HG03521 (cell line): ENCODE results near the gene ZSCAN22.
"Not testable (repeated sequence)": the region's sequence is repeated elsewhere in the genome, so short reads cannot be mapped to it uniquely, and the experiment has no call there.

Experiments used
- ATAC-seq: cut with Tn5 transposase; IDR thresholded peaks from one replicate; pipeline ENCODE4 v1.9.1; 2021; ENCODE audit warnings: mild to moderate bottlenecking, moderate library complexity; ENCODE audit not compliant: unreplicated experiment

ZSCAN22 gene

DNA sequence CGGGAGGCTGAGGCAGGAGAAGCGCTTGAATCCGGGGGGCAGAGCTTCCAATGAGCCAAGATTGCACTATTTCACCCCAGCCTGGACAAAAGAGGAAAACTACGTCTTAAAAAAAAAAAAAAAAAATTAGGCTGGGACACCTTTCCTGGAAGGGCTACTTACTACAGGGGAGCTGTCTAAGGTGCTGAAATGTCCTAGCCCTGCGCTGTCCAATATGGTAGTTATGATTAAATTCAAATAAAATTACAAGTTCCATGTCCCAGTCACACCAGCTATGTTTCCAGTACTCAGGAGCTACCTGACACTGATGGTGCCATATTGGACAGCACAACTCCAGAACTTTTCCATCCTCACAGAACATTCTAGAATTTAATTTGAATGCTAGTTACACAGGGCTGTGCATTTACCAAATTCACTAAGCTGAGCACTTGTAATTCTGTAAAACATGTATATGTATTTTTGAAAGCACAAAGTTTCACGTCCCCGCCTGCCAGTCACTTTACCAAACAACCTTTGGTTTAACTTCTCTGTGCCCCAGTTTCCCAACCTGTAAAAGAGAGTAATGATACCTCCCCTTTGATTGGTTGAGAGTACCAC, 9.2 kb upstream of the ZSCAN22 start:
- ATAC-seq, result no peak

DNA sequence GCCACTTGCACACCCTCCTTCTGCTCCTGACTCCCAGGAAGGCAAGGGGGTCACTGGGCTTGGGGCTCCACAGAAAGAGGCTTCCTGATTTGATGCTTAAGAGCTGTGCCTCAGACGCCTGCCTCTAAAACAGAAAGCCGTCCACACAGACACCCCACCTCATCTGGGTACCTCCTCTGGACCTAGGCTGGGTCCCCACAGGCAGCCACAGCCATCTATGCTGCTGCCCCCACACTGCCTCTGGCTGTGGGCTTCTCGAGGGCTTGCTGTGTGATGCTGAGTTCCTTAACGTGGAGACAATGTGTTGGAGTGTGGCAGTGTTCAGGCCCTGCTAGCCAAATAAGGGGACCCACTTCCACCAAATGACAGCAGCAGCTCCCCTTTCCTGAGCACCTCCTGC, 8.5 kb upstream of the ZSCAN22 start:
- ATAC-seq, result no peak

DNA sequence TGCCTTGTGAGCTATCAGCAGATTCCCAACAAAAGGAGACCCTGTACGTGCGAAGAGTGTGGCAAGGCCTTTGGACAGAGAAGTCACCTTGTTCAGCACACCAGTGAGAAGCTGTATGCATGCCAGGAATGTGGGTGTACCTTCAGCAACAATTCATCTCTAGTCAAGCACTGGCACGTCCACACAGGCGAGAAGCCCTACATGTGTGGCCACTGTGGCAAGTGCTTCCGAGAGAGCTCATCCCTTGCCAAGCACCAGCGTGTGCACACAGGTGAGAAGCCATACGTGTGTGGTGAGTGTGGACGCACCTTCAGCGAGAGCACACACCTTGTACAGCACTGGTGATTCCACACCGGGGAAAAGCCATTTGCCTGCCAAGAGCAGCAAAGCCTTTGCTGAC, 7.6 kb upstream of the ZSCAN22 start:
- ATAC-seq, result no peak

DNA sequence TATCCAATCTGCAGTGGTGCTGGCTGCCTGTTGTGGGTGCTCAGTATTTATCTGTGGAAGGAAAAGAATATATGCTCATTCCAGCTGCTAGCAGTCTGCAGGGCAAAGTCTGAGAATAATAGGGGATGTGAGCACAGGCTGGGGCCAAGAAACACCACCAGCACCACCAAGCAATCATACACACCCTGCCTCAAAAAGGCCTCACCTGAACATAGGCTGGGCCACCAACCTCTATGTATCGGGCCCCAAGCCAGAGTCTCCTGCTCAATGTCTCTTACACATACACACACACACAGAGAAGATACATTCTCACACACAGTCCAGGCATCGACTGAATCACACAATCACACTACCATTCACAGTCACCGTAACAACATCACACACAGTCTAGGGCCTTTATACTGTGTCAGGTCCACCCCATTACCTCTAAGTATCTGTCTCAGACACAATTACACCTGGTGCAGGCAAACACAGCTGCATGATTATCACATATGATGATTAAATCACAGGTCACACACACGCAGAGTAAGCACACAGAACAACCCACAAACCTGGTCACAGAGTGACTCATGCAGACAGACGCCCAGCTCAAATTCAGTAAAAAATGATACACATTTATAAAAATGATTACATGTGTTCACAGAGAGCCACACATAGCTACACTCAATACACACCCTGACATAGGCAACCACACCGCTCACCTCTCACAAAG, 1.3 kb upstream of the ZSCAN22 start:
- no peak for ATAC-seq

DNA sequence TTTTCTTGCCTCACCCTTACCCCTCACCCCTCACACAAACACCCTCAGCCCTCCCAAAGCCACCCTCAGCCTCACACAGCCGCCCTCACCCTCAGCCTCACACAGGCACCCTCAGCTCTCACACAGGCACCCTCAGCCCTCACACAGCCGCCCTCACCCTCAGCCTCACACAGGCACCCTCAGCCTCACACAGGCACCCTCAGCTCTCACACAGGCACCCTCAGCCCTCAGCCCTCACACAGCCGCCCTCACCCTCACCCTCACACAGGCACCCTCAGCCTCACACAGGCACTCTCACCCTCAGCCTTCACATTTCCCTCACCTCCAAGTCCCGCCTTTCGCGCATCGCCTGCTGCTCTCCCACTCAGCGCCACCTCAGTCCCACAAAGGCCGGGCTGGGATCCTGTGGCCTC, 287 bp upstream of the ZSCAN22 start:
- no peak for ATAC-seq

DNA sequence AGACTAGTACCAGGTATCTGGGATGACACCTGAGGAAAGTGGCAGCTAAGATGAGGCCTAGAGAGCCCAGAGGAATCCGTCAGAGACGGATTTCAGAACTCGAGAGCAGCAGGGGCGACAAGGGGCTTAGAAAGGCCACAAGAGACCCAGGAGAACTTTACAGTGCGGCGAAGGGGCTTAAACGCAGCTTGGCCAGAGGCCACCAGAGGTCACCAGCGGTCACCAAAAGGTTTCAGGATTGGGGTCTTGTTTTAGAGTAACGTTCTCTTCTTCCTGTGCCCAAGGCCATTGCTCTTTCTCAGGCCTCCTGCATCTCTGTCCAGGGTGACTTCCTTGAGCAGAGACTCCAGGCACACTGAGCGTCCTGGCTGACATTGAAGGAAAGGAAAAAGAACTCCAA, 2.2 kb downstream of the ZSCAN22 start:
- ATAC-seq, result no peak

DNA sequence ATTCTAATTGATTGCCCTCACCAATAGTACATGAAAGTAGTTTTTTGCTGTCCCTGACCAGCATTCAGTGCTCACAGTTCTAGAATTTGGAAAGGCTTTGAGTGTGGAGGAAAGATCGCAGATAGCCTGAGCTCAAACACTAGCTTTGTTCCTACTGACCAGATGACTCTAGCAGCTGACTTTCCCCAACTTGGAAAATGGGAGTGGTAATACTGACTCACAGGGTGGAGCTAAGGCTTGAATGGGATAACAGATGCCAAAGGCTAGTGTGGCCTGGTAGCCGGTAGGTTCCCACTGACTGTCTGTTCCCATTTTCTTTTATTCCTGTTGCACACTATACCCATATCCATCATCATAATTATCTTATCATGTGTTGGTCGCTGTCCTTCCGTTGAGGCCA, 3.7 kb downstream of the ZSCAN22 start:
- ATAC-seq, result no peak

DNA sequence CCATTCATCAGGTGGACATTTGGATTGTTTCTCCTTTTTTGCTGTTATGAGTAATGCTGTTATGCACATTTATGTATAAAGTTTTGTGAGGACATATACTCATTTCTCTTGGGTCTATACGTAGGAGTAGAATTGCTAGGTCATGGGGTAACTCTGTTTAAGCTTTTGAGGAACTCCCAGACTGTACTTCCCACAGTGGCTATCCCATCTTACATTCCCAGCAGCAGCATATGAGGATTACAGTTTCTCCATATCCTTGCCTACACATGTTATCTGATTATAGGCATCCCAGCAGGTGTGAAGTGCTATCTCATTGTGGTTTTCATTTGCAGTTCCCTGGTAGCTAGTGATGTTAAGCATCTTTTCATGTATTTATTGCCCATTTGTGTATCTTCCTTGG, 5.9 kb downstream of the ZSCAN22 start:
- no peak for ATAC-seq

DNA sequence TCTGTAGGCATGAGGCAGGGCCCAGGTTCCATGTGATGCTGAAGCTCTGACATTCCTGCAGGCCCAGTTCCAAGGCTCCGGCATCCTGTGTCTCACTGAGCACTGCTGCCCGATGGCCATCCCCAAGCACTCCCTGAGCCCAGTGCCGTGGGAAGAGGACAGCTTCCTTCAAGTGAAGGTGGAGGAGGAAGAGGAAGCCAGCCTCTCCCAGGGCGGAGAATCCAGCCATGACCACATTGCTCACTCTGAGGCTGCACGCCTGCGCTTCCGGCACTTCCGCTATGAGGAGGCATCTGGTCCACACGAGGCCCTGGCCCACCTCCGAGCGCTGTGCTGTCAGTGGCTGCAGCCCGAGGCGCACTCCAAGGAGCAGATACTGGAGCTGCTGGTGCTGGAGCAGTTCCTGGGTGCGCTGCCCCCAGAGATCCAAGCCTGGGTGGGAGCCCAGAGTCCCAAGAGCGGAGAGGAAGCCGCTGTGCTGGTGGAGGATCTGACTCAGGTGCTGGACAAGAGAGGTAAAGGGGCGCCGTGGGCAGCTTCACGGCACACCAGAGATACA, 8.0 kb downstream of the ZSCAN22 start:
- ATAC-seq, result no peak

DNA sequence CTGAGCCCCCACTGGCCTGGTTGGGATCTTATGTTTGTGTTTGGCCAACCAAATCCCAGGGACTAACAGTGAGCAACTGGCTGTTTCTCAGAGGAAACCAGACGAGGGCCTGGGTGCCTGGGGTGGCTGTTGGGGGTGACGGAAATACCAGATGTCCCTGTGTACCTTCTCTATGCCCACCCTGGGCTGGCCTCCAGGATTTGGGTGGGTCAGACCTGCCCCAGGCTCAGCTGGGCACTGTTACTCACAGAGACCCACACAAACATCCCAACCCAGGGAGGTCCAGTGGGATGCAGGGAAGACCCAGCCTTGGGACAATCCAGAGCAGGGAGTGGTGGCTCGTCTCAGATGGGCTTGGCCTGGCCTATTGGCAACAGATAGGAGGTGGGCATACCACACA, 8.8 kb downstream of the ZSCAN22 start:
- no peak for ATAC-seq

DNA sequence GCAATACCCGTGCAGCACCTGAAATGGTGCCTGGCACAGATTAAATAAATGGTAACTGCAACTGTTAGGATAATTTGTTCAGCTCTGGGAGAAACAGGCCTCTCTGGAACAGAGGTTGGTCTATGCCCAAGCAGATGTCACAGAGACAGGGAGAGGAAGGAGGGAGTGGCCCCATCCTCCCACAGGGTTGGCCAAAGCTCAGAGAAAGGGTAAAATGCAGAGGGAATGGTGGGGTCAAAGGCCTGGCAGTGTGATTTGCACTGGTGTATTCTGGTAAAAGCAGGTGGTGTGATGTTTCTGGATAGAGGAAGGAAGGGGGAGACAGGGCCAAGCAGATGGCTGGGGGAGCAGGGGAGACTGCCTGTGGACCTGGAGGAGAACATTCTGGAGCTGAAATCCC, 9.4 kb downstream of the ZSCAN22 start:
- no peak for ATAC-seq

DNA sequence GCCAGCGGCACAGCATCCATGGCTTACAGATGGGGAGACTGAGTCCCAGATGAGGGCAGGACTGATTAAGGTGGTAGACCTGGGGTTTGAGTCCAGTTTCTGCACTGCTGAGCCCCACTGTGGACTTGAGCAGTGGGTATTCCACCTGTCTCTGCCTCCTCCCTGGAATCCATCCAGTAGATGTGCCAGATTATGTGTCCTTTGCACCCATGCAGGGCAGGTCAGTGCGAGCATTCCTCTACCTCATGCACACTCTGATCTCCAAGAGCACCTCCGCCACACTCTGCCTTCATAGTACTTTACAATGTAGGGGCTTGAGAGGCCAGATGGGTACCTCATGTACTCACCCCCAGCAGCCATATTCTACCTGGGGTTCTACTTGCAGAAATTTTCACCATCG, 10.0 kb downstream of the ZSCAN22 start:
- no peak for ATAC-seq

DNA sequence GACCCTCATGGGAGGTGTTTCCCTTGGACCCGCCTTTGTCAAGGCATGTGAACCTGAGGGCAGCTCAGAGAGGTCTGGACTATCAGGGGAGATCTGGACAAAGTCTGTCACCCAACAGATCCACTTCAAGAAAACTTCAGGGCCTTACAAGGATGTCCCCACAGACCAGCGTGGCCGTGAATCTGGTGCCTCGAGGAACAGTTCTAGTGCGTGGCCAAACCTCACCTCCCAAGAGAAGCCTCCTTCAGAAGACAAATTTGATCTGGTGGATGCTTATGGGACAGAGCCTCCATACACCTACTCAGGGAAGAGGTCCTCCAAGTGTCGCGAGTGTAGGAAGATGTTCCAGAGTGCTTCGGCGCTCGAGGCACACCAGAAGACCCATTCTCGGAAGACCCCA, 11.5 kb downstream of the ZSCAN22 start:
- no peak for ATAC-seq

DNA sequence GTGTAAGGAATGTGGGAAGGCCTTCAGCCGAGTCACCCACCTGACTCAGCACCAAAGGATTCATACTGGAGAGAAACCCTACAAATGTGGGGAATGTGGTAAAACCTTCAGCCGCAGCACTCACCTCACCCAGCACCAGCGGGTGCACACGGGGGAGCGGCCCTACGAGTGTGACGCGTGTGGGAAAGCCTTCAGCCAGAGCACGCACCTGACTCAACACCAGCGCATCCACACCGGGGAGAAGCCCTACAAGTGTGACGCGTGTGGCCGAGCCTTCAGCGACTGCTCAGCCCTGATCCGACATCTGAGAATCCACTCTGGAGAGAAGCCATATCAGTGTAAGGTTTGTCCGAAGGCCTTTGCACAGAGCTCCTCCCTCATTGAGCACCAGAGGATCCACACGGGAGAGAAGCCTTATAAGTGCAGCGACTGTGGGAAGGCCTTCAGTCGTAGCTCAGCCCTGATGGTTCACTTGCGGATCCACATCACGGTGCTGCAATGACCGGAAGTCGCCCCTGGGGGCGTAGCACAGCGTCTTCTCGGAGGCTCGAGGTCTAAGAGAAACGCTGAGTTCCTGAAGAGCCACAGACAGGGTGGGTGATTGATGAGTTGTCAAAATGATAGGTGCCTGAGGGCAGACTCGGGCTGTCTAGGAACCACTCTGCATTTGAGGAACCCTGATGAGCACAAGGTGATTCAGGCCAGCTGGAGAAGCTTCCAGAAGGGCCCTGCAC, 12.2 kb downstream of the ZSCAN22 start:
- ATAC-seq, result no peak

DNA sequence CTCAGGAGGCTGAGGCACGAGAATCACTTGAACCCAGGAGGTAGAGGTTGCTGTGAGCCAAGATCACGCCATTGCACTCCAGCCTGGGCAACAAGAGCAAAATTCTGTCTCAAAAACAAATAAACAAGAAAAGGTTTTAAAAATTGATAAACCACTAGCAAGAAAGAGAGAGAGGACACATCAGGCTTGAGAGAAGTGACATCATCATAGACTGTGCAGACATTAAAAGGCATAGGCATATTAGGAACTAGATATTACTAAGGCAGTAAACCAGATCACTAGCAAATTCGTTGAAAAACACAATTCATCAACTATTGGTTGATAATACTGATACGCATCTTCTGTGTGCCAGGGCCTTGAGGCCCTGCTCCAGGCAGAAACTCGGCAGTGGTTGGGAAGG, 18.8 kb downstream of the ZSCAN22 start:
- no peak for ATAC-seq

DNA sequence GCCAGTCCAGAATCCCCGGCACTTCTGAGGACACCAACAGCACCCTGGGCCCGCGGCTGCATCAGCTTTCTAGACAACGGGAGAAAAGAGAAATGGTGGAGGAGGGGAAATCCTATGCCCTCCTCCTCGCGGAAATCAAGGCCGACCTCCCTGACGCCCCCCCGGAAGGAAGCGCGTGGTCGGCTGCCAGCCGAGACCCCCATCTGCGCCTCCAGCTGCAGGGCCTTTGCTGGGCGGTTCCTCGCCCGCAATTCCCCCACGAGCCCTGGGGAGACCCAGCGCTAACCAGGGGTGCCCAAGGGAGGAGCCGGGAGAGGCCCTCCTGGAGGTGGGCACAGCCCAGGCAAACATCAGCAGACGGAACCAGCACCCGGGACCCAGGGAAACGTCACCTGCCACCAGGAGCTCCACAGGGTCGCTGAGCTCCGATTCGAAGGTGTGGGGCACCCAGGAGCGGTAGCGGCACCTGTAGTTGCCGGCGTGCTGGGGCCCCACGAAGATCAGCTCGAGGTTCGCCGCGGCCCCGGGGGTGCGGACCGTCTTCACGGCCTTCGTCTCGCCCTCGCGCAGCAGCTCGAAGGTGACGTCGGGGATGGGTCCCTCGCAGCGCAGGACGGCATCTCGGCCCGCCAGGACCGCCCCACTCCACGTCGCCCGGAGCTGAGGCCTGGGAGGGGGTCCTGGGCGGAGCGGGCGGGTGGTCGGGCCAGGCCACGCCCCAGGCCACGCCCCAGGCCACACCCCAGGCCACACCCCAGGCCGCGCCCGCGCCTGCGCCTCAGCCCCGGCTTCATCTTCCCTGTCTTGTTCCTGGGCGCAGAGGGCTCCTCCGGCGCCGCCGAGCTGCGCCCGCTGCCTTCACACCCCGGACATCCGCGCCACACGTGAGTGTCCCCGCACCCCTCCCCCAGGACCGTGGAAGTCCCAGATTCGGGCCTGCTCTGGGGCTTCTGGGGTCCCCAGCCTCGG, 20.5 kb downstream of the ZSCAN22 start:
- ATAC-seq, result peak; percentile 93

DNA sequence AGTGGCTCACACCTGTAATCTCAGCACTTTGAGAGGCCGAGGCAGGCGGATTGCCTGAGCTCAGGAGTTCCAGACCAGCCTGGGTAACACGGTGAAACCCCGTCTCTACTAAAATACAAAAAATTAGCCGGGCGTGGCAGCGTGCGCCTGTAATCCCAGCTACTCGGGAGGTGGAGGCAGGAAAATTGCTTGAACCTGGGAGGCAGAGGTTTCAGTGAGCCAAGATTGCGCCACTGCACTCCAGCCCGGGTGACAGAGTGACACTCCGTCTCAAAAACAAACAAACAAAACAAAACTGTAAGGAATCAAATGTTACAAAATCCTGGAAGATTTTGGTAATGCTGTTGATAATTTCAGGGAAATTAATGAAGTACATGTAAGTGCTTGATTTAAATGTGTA, 21.3 kb downstream of the ZSCAN22 start:
- not testable (repeated sequence) for ATAC-seq

DNA sequence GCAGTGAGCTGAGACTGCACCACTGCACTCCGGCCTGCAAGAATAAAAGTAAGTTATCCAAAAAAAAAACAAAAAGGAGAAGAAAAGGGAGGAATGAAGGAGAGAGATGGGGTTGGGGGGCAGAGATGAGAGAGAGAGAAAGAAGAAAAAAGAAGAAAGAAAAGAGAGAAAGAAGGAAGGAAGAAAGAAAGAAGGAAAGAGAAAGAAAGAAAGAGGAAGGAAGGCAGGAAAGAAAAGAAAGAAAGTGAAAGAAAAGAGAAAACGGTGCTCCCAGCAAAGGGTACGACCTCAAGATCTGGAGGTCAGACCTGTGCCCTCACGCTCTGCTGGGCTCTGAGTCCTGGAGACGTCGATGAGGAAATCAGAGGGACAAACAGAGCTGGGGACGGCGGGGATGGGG, 22.8 kb downstream of the ZSCAN22 start:
- ATAC-seq, result no peak

DNA sequence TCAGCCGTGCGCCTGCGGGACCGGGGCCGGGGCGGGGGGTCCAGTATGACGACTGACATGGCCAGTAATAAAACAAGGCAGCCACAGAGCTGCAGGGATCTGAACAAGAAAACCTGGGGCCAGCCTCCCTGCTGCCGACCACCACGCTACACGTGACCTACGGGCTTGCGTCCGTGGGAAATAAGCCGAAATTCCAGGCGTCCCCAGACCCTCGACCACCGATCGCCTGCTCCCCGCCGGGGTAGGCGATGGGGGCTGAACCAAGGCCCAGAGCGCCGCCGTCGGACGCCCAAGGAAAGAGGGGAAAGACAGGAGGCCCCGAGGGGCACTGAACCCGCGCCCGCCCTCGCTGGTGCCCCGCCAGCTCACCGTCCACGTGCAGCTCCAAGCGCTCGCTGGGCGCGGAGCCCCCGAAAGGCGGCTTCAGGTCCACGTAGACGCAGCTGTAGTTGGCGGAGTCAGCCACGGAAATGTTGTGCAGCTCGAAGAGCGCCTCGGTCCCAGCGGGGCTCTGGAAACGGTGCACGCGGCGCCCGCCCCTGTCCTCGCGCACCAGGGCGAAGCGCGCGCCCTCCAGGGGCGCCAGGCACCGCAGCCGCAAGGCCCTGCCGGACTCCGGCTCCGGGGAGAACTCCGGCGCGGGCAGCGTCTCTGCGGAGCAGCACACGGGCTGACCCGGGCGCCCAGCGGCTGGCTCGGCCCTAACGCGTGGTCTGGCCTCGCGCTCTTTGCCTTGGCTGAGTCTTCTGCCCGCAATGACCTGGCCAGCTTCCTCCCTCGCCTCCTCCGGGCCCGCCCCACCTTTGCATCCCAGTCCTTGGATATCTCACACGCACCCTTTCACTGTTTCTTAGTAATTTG, 23.4 kb downstream of the ZSCAN22 start:
- ATAC-seq, result no peak
